A673 (cell line): Measurements from ENCODE around the gene RELCH. TPM values are rescaled to one million over a fixed set of nuclear protein-coding genes. Genes with fewer than 3 reads are reported as not detected.

ENCODE experiments used
- BruUV-seq: library from RNA; stranded (reverse); fragments of 400-500 nt; replicated peaks from 2 replicates; lab custom pipeline; 2021; lab: Mats Ljungman, UMichigan
- CTCF ChIA-PET: fragments of 300-600 bp; sonication (Branson Sonifier 250); formaldehyde crosslinking; loops from one replicate; lab custom pipeline; 2022; ENCODE audit warnings: antibody characterized with exemption; lab: Charles Lee
- POLR2A ChIA-PET: fragments of 300-600 bp; sonication (Branson Sonifier 250); formaldehyde crosslinking; loops from one replicate; lab custom pipeline; 2022; ENCODE audit warnings: antibody characterized with exemption; ENCODE audit not compliant: low non-redundant PET; lab: Charles Lee
- DNase-seq: peaks from one replicate; pipeline ENCODE4 v3.0.0-alpha.2; 2015; ENCODE audit warnings: low spot score
- H3K27ac ChIP-seq: fragments of 200-600 bp; sonication (generic); 2 replicates; pipeline ENCODE4 v1.5.1; 2016; ENCODE audit warnings: mixed run types, low read depth, mild to moderate bottlenecking, mixed read lengths, antibody characterized with exemption, low read length; ENCODE audit not compliant: poor library complexity, severe bottlenecking
- H3K27me3 ChIP-seq: fragments of 200-600 bp; sonication (generic); replicated peaks from 2 replicates; pipeline ENCODE4 v1.6.1; 2017; ENCODE audit warnings: mixed run types, low read depth, mild to moderate bottlenecking, mixed read lengths, antibody characterized with exemption, low read length; ENCODE audit not compliant: insufficient read depth, poor library complexity
- H3K36me3 ChIP-seq: fragments of 200-600 bp; sonication (generic); 2 replicates; pipeline ENCODE4 v1.6.1; 2016; ENCODE audit warnings: mixed run types, mild to moderate bottlenecking, mixed read lengths, antibody characterized with exemption, low read length; ENCODE audit not compliant: insufficient read depth, poor library complexity, severe bottlenecking
- H3K4me1 ChIP-seq: fragments of 200-600 bp; sonication (generic); 2 replicates; pipeline ENCODE4 v1.6.1; 2017; ENCODE audit warnings: mixed run types, mild to moderate bottlenecking, mixed read lengths, antibody characterized with exemption, low read length; ENCODE audit not compliant: insufficient read depth, poor library complexity, severe bottlenecking
- H3K4me3 ChIP-seq: fragments of 200-600 bp; sonication (generic); 2 replicates; pipeline ENCODE4 v1.5.1; 2016; ENCODE audit warnings: low read depth, mixed run types, mild to moderate bottlenecking, mixed read lengths, low read length; ENCODE audit not compliant: poor library complexity, severe bottlenecking
- H3K9me3 ChIP-seq: fragments of 200-600 bp; sonication (generic); 2 replicates; pipeline ENCODE4 v1.6.1; 2016; ENCODE audit warnings: mixed run types, low read depth, mild to moderate bottlenecking, mixed read lengths, antibody characterized with exemption, low read length; ENCODE audit not compliant: poor library complexity, severe bottlenecking
- CTCF ChIP-seq: fragments of 300-800, 200-600 bp; sonication (generic); conservative IDR thresholded peaks from 2 replicates; pipeline ENCODE4 v1.5.1; 2017; ENCODE audit warnings: low read depth, mild to moderate bottlenecking, antibody characterized with exemption, low read length, moderate library complexity, mixed read lengths
- EZH2 ChIP-seq: fragments of 200-600 bp; sonication (generic); IDR thresholded peaks from 2 replicates; pipeline ENCODE4 v1.6.1; 2017; ENCODE audit warnings: borderline replicate concordance, low read depth, mild to moderate bottlenecking, mixed read lengths, antibody characterized with exemption, low read length; ENCODE audit not compliant: poor library complexity, severe bottlenecking
- intact Hi-C: fragments of 100-400 bp; cut with micrococcal nuclease; formaldehyde crosslinking; loops from one replicate; pipeline ENCODE4 v1.10.0; 2022; ENCODE audit not compliant: unreplicated experiment
- total RNA-seq: library from RNA; stranded (reverse); gene quantifications from 2 replicates; pipeline ENCODE4 v1.2.3, GENCODE V29; 2021

Gene RELCH
- total RNA-seq, 1 experiment from 2014 or later = 29.2 TPM

GRCh38 chr18:62279561-62279960 lies 92.5 kb downstream of the RELCH start:
- no peak for TF ChIP-seq EZH2
- no peak for TF ChIP-seq CTCF
- intact Hi-C loops = no loop called here
- no peaks in the 10 kb centered on the region for H3K27me3 ChIP-seq
- ChIA-PET CTCF (no interaction called here), POLR2A (no interaction called here)
- peaks cover 5% of the 10 kb centered on the region for H3K4me1 ChIP-seq
- H3K4me3 ChIP-seq = no peak overlapping the region
- no peak for DNase-seq
- no peak overlapping the region for H3K27ac ChIP-seq
- H3K36me3 ChIP-seq = peaks cover 6% of the 10 kb centered on the region
- no peaks in the 10 kb centered on the region for H3K9me3 ChIP-seq
- BruUV-seq = no TSS peak

GRCh38 chr18:62280058-62280457 lies 93.0 kb downstream of the RELCH start:
- ChIA-PET CTCF (no interaction called here), POLR2A (no interaction called here)
- DNase-seq = no peak
- Histone ChIP-seq H3K27ac (no peak overlapping the region), H3K9me3 (no peaks in the 10 kb centered on the region), H3K4me1 (peaks cover 5% of the 10 kb centered on the region), H3K27me3 (no peaks in the 10 kb centered on the region), H3K36me3 (peaks cover 6% of the 10 kb centered on the region), H3K4me3 (no peak overlapping the region)
- TF ChIP-seq CTCF (no peak), EZH2 (no peak)
- intact Hi-C loops = no loop called here
- no TSS peak for BruUV-seq

GRCh38 chr18:62280786-62281185 lies 93.7 kb downstream of the RELCH start:
- H3K27ac ChIP-seq = no peak overlapping the region
- no peak for DNase-seq
- peaks cover 5% of the 10 kb centered on the region for H3K4me1 ChIP-seq
- POLR2A ChIA-PET = no interaction called here
- CTCF ChIA-PET = no interaction called here
- TF ChIP-seq CTCF (no peak), EZH2 (no peak)
- H3K27me3 ChIP-seq = no peaks in the 10 kb centered on the region
- BruUV-seq = no TSS peak
- intact Hi-C loops = no loop called here
- no peak overlapping the region for H3K4me3 ChIP-seq
- H3K36me3 ChIP-seq = peaks cover 6% of the 10 kb centered on the region
- H3K9me3 ChIP-seq = no peaks in the 10 kb centered on the region
